ENCODE results near the gene PLCD3. TPM values are rescaled to one million over a fixed set of nuclear protein-coding genes. Genes with fewer than 3 reads are reported as not detected.
A peak's percentile ranks its signal among the peaks of the same experiment; 100 is the strongest.
"Not testable (repeated sequence)": the region's sequence is repeated elsewhere in the genome, so short reads cannot be mapped to it uniquely, and the experiment has no call there.

The PLCD3 gene
- polyA plus RNA-seq, 3 donors: 16.7 to 33.8 (median 29.1) TPM

GRCh38 chr17:45125509-45125908 lies 6.8 kb downstream of the PLCD3 start:
- no peak for DNase-seq (ENCODE audit: extremely low read depth in 1 of 11, low read depth in 9 of 11, low spot score in 4 of 11)

GRCh38 chr17:45124797-45125122 lies 7.6 kb downstream of the PLCD3 start:
- not testable (repeated sequence) for DNase-seq (ENCODE audit: extremely low read depth in 1 of 11, low read depth in 9 of 11, low spot score in 4 of 11)

DNA sequence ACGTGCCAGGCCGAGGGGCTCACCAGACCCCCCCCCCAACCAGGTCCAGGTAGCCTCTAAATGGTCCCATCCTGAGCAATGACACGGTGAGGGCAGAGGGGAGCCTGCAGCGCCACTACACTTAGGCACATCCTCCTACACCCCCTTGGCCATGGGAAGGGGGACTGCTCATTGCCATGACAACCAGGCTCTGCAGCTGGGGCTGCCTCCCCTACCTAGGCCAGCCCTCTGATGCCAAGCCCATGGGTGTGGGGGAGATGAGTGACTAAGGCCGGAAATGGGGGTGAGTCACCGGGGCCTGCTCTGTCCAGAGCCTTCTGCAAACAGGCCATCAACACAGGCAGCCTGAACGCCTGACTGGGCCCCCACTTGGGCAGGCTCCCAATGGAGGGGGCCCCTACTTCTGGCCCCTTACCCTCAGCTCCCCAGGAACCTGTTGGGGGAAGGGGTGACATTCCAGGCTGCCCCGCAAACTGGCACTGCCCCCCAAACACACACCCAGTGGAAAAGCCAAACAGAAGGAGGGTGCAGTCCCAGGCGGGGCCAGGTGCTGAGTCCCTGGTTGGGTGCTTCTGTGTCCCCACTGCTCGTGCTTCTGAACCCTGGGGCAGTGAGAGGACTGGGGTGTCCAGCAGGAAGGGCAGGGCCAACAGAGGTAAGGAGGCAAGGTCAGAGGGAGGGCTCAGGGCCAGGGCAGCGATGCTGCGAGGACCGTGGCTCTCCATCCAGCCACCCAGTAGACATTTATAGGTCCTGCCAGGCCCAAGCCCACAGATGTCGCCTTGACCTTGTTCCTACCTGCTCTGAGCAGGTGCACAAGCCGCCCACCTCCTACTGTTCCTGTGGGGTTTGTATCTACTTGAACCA lies 8.2 kb downstream of the PLCD3 start:
- no peak for DNase-seq (ENCODE audit: extremely low read depth in 1 of 11, low read depth in 9 of 11, low spot score in 4 of 11)

GRCh38 chr17:45123076-45123770 lies 9.1 kb downstream of the PLCD3 start:
- no peak for DNase-seq (ENCODE audit: extremely low read depth in 1 of 11, low read depth in 9 of 11, low spot score in 4 of 11)

DNA sequence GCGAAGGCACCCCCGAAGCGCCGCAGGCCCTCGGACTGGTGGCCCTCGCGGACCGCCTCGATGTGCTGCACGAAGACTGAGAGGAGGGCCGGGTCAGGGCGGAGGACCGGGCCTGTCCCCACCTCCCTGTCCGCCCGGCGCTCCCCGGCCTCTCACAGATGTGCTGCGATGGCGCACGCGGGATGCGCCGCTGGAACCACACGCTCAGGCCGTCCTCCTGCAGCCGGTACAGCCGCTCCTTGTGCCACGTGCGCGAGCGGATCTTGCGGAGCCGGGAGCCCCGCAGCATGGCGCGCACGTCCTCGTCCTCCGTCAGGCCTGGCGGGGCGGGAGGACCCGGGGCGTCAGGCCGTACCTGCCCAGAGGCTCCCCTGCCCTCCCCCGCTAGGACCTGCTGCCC lies 11.3 kb downstream of the PLCD3 start:
- DNase-seq (ENCODE audit: extremely low read depth in 1 of 11, low read depth in 9 of 11, low spot score in 4 of 11): no peak

DNA sequence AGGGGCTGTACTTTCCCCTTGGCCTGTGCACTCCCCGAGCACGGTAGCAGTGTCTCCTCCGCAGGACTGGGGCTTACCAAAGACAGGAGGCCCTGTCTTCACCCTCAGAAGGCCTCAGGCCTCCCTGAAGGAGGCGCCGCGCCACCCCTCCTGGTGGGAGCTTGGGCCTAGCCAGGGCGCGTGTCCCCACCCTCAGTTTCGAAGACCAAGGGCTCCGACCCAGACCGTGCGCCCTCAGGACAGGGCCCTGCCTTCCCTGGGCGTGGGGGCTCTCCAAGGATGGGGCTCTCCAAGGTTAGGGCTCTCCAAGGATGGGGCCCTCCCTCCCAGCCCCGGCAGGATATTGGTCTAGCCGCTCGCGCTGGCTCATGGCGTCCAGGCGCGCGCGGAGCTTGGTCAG lies 11.8 kb downstream of the PLCD3 start:
- no peak for DNase-seq (ENCODE audit: extremely low read depth in 1 of 11, low read depth in 9 of 11, low spot score in 4 of 11)

- no peak for DNase-seq (ENCODE audit: extremely low read depth in 1 of 11, low read depth in 9 of 11, low spot score in 4 of 11)
Measured at GRCh38 chr17:45119964-45120363, 12.4 kb downstream of the PLCD3 start.

- no peak for DNase-seq (ENCODE audit: extremely low read depth in 1 of 11, low read depth in 9 of 11, low spot score in 4 of 11)
Measured at GRCh38 chr17:45118691-45119090, 13.6 kb downstream of the PLCD3 start.

- DNase-seq (ENCODE audit: extremely low read depth in 1 of 11, low read depth in 9 of 11, low spot score in 4 of 11): no peak
Measured at GRCh38 chr17:45117848-45118646, 14.3 kb downstream of the PLCD3 start.

DNA sequence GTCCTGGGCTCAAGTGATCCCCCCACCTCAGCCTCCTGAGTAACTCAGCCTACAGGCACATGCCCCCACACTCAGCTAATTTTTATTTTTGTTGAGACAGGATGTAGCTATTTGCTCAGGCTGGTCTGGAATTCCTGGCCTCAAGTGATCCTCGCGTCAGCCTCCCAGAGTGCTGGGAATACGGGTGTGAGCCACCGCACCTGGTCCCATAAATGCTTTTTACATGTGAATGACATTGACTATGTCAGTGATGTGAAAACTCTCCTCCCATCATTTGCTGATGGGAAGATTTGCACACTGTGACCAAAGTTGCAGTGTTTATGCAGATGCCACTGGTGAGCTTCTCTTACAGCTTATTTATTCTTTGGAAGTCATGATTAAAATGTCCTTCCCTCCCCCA lies 15.0 kb downstream of the PLCD3 start:
- DNase-seq (ENCODE audit: extremely low read depth in 1 of 11, low read depth in 9 of 11, low spot score in 4 of 11): no peak

DNA sequence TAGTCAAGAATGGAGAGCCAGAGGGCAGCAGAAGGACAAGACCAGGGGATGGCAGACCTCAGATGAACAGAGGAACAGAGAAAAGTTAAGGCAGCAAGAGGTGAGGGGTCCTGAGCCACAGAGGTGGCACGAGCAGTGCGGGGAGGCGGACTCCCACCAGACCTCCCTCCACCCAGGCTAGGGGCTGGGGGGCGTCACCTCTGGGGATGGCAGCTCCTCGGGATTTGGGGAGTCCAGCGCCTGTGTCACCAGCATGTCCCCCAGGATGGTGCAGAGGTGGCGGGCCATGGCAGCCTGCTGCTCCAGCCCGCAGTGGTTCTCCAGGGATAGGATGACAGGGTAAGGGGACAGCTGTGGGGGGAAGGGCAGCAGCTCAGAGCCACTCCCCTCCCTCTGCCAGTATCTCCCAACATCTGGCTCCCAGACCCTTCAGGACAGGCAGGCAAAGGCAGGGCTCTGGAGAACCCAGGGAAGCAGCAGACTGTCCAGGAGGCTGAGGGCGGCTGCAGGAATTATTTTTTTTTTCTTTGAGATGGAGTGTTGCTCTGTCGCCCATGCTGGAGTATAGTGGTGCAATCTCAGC lies 15.8 kb downstream of the PLCD3 start:
- DNase-seq (ENCODE audit: extremely low read depth in 1 of 11, low read depth in 9 of 11, low spot score in 4 of 11): no peak

GRCh38 chr17:45115871-45116270 lies 16.4 kb downstream of the PLCD3 start:
- no peak for DNase-seq (ENCODE audit: extremely low read depth in 1 of 11, low read depth in 9 of 11, low spot score in 4 of 11)

GRCh38 chr17:45115015-45115625 lies 17.2 kb downstream of the PLCD3 start:
- DNase-seq (ENCODE audit: extremely low read depth in 1 of 11, low read depth in 9 of 11, low spot score in 4 of 11): no peak

DNA sequence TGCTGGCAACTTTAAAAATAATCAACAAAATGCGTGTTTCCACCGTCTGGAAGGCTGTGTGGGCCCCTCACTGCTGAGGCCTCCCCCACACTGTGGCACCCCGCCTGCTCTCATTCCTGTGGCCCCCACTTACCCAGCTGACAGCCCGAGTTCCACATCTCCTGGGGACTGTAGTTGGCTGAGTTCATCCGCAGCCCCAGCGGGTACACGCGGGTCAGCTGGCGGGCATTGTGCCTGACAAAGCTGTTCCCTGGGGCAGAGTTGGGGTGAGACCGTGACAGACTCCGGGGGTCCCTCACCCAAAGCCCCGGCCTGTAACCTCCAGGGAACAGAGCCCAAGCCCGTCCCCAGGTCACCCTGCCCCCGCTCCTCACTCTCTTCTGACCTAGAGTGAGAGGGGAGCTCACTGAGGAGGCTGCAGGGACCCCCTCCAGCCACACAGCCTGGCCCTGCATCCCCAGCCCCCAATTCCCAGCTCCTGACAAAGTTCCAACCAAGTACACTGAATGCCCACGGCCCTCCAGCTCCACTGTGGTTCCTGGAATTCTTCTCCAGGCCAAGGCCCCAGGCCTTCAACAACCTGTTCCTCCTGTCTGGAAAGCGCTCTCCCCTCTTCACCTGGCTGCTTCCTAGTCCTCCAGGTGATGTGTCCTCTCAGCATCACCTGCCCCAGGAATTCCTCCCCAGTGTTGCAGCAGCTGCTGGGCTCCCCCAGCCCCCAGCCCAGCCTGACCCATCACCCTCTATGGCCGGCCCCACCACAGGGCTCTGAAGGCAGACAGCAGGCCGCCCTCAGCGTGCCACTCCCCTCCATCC lies 18.0 kb downstream of the PLCD3 start:
- no peak for DNase-seq (ENCODE audit: extremely low read depth in 1 of 11, low read depth in 9 of 11, low spot score in 4 of 11)

DNA sequence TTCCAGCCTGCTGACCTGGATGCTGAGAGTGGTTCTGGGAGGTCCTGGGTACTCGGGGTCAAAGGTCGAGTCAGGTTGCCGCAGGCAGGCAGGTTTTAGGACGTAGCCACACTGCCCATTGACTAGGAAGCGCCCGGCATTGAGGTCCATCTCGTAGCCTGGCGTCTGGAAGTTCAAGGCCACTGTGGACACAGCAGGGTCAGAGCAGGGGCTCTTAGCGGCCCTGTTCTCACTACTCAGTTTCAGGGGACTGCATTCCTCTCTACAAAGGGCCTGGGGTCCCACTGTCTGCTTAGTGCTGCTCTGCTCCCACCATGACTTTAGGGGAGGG lies 18.9 kb downstream of the PLCD3 start:
- DNase-seq (ENCODE audit: extremely low read depth in 1 of 11, low read depth in 9 of 11, low spot score in 4 of 11): no peak

GRCh38 chr17:45112559-45113423 lies 19.5 kb downstream of the PLCD3 start:
- DNase-seq (ENCODE audit: extremely low read depth in 1 of 11, low read depth in 9 of 11, low spot score in 4 of 11): no peak

- DNase-seq (ENCODE audit: extremely low read depth in 1 of 11, low read depth in 9 of 11, low spot score in 4 of 11): peak in 1 of 11 donors; percentile 36
Measured at GRCh38 chr17:45111850-45112249, 20.5 kb downstream of the PLCD3 start.

Data from renal cortex interstitium (tissue), 11 donors.